Smooth muscle cell (in vitro differentiated cells): ENCODE measurements around the gene CNPY2. TPM values are rescaled to one million over a fixed set of nuclear protein-coding genes. Genes with fewer than 3 reads are reported as not detected.

Source experiments
- DNase-seq: peaks from one replicate; lab custom pipeline; 2025; ENCODE audit not compliant: unreplicated experiment; lab: John Stamatoyannopoulos, UW
- H2AFZ ChIP-seq: fragments of 200-600 bp; sonication (generic); 2 replicates; pipeline ENCODE4 v1.6.0; 2016; ENCODE audit warnings: antibody characterized with exemption, low read depth, mild to moderate bottlenecking
- H3F3A ChIP-seq: fragments of 200-600 bp; sonication (generic); 2 replicates; pipeline ENCODE4 v1.6.0; 2017; ENCODE audit warnings: antibody characterized with exemption, low read depth
- H3K27ac ChIP-seq: fragments of 200-600 bp; sonication (generic); 2 replicates; pipeline ENCODE4 v1.5.1; 2016; ENCODE audit warnings: low read depth, mild to moderate bottlenecking
- H3K27me3 ChIP-seq: fragments of 200-600 bp; sonication (generic); 2 replicates; pipeline ENCODE4 v1.6.1; 2016; ENCODE audit warnings: low read depth, mild to moderate bottlenecking
- H3K36me3 ChIP-seq: fragments of 200-600 bp; sonication (generic); 2 replicates; pipeline ENCODE4 v1.5.1; 2016; ENCODE audit warnings: low read depth
- H3K4me1 ChIP-seq: fragments of 200-600 bp; sonication (generic); 2 replicates; pipeline ENCODE4 v1.5.1; 2016; ENCODE audit warnings: low read depth
- H3K4me2 ChIP-seq: fragments of 200-600 bp; sonication (generic); 2 replicates; pipeline ENCODE4 v1.6.0; 2016; ENCODE audit warnings: mild to moderate bottlenecking
- H3K4me3 ChIP-seq: fragments of 200-600 bp; sonication (generic); 2 replicates; pipeline ENCODE4 v1.5.1; 2016; ENCODE audit warnings: mild to moderate bottlenecking
- H3K79me2 ChIP-seq: fragments of 200-600 bp; sonication (generic); 2 replicates; pipeline ENCODE4 v1.6.0; 2016; ENCODE audit warnings: low read depth, mild to moderate bottlenecking
- H3K9ac ChIP-seq: fragments of 200-600 bp; sonication (generic); 2 replicates; pipeline ENCODE4 v1.6.0; 2016; ENCODE audit warnings: low read depth
- H3K9me3 ChIP-seq: fragments of 200-600 bp; sonication (generic); replicated peaks from 2 replicates; pipeline ENCODE4 v1.5.1; 2016; ENCODE audit warnings: low read depth
- H4K20me1 ChIP-seq: fragments of 200-600 bp; sonication (generic); 2 replicates; pipeline ENCODE4 v1.6.0; 2016; ENCODE audit warnings: low read depth
- WGBS: methylation state at CpG from one replicate; pipeline ENCODE4 v1.1.7; 2016; ENCODE audit warnings: low lambda C conversion rate; 5-methylcytosine and 5-hydroxymethylcytosine counted together
- polyA plus RNA-seq: library from polyadenylated mRNA; unstranded; fragments of >200 nt; fragmentation: Nextera tagmentation; extraction: Ambion mirVana; gene quantifications from 2 replicates; pipeline ENCODE4 v1.2.1, GENCODE V29; 2016
- total RNA-seq: library from RNA; depleted of rRNA; stranded (reverse); fragments of >200 nt; gene quantifications from 2 replicates; pipeline ENCODE4 v1.2.3, GENCODE V29; 2014
- TF ChIP-seq, protein P1 (sequence below): fragments of 200-600 bp; sonication (generic); IDR thresholded peaks from 2 replicates; pipeline ENCODE4 v1.5.1; 2017; ENCODE audit warnings: borderline replicate concordance, mild to moderate bottlenecking, antibody characterized with exemption; ENCODE audit not compliant: insufficient read depth, poor library complexity, severe bottlenecking

Gene CNPY2
- total and polyA plus RNA-seq, 2 experiments from 2014 or later, result 147 to 334 TPM

DNA sequence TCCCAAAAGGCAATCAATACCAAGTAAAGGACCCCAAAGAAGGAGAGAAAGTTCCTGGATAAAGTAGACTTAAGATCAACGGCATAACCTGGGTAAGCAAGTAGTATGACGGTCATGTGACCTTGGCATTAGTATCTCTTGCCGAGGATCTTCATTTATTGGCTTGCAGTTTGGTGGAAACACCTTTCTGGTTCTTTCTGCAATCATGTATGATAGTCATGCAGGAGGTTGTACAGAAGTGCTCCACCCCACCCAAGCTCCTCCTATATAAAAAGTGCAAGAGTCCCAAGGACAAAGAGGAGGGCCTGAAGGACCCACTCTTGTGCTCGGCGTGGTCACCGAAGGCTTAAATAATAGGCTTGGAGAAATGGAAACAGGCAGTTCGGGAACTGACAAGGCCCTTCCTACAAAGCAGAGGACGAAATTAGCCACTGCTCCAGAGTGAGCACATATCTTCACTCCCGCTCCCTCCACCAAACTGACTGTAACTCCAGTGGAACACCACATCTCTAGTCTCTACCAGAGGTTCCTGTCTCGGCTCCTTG is 16.4 kb downstream of the CNPY2 start:
- Histone ChIP-seq H3K36me3 (no peaks in the 10 kb centered on the region), H3K27ac (peak overlapping the region; percentile 91), H3F3A (peaks cover 22% of the 10 kb centered on the region), H3K4me3 (peak overlapping the region; percentile 96), H3K9ac (peak overlapping the region; percentile 87), H4K20me1 (peaks cover 38% of the 10 kb centered on the region), H2AFZ (peak overlapping the region; percentile 52), H3K4me2 (peak overlapping the region; percentile 84), H3K9me3 (no peaks in the 10 kb centered on the region), H3K27me3 (no peaks in the 10 kb centered on the region), H3K79me2 (peaks cover 53% of the 10 kb centered on the region), H3K4me1 (peaks cover 16% of the 10 kb centered on the region)
- DNase-seq, result no peak
- 11% methylated on average over 10 of the region's 10 CpGs for WGBS
- TF ChIP-seq, protein P1, sequence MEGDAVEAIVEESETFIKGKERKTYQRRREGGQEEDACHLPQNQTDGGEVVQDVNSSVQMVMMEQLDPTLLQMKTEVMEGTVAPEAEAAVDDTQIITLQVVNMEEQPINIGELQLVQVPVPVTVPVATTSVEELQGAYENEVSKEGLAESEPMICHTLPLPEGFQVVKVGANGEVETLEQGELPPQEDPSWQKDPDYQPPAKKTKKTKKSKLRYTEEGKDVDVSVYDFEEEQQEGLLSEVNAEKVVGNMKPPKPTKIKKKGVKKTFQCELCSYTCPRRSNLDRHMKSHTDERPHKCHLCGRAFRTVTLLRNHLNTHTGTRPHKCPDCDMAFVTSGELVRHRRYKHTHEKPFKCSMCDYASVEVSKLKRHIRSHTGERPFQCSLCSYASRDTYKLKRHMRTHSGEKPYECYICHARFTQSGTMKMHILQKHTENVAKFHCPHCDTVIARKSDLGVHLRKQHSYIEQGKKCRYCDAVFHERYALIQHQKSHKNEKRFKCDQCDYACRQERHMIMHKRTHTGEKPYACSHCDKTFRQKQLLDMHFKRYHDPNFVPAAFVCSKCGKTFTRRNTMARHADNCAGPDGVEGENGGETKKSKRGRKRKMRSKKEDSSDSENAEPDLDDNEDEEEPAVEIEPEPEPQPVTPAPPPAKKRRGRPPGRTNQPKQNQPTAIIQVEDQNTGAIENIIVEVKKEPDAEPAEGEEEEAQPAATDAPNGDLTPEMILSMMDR, result no peak

DNA sequence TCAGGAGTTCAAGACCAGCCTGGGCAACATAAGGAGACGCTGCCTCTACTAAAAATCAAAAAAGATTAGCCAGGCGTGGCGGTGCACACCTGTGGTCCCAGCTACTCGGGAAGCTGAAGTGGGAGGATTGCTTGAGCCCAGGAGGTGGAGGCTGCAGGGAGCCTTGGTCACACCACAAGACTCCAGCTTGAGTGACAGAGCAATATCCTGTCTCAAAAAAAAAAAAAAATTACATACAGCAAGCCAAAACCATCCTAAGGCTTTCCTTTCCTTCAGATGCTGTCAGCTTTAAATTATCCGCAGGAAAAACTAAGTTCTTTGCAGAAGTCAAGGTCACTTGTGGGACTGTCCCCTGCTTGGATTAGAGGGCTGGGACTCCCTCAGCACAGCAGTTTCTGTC is 17.0 kb downstream of the CNPY2 start:
- H3K36me3 ChIP-seq, result no peaks in the 10 kb centered on the region
- peaks cover 22% of the 10 kb centered on the region for H3F3A ChIP-seq
- H3K4me3 ChIP-seq, result peak overlapping the region; percentile 96
- TF ChIP-seq, protein P1, result no peak
- DNase-seq, result no peak
- no peaks in the 10 kb centered on the region for H3K27me3 ChIP-seq
- H3K27ac ChIP-seq, result peak overlapping the region; percentile 91
- peaks cover 16% of the 10 kb centered on the region for H3K4me1 ChIP-seq
- peaks cover 44% of the 10 kb centered on the region for H4K20me1 ChIP-seq
- no peaks in the 10 kb centered on the region for H3K9me3 ChIP-seq
- H3K9ac ChIP-seq, result no peak overlapping the region
- H3K4me2 ChIP-seq, result peak overlapping the region; percentile 84
- 92% methylated on average over 5 of the region's 5 CpGs for WGBS
- peaks cover 59% of the 10 kb centered on the region for H3K79me2 ChIP-seq
- H2AFZ ChIP-seq, result no peak overlapping the region

DNA sequence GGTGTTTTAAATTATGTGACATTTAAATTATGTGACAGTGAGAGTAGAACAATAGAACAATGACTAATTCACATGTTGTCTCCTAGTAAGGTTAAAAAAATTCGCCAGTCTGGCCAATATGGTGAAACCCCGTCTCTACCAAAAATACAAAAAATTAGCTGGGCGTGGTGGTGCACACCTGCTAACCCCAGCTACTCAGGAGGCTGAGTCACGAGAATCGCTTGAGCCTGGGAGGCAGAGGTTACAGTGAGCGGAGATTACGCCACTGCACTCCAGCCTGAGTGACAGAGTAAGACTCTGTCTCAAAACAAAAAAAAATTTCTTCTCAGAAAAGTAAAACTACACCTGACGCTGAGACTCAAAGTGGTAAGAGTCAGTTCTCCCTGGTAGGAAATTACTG is 18.4 kb downstream of the CNPY2 start:
- H3K27me3 ChIP-seq, result no peaks in the 10 kb centered on the region

DNA sequence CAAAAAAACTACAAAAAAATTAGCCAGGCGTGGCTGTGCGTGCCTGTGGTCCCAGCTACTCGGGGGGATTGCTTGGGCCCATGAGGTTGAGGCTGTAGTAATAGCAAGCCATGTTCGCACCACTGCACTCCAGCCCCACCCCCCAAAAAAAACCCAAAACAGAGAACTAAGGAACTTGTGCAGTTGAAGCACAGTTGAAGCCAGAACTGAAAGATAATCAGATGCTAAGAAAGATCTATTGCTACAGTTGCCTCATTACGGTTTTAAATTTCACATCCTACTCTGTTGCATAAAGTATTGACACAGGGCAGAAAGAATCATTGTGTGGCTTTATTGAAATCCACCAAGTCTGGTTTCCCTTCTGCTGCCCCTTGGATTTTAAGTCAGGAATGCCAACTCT is 19.5 kb downstream of the CNPY2 start:
- H2AFZ ChIP-seq, result no peak overlapping the region
- no peak for DNase-seq
- H4K20me1 ChIP-seq, result peaks cover 68% of the 10 kb centered on the region
- TF ChIP-seq, protein P1, result no peak
- H3K9me3 ChIP-seq, result no peaks in the 10 kb centered on the region
- no peaks in the 10 kb centered on the region for H3K36me3 ChIP-seq
- H3K27me3 ChIP-seq, result no peaks in the 10 kb centered on the region
- WGBS, result 91% methylated on average over 5 of the region's 5 CpGs
- H3K4me1 ChIP-seq, result peaks cover 16% of the 10 kb centered on the region
- peaks cover 78% of the 10 kb centered on the region for H3K79me2 ChIP-seq
- H3K9ac ChIP-seq, result no peak overlapping the region
- H3F3A ChIP-seq, result peaks cover 8% of the 10 kb centered on the region
- no peak overlapping the region for H3K4me2 ChIP-seq
- no peak overlapping the region for H3K27ac ChIP-seq
- no peak overlapping the region for H3K4me3 ChIP-seq

More for the DNA sequence above, 18.4 kb downstream of the CNPY2 start:
- Histone ChIP-seq H3K9me3 (no peaks in the 10 kb centered on the region), H3F3A (peaks cover 15% of the 10 kb centered on the region), H3K4me2 (no peak overlapping the region), H3K36me3 (no peaks in the 10 kb centered on the region), H4K20me1 (peaks cover 57% of the 10 kb centered on the region), H3K4me3 (no peak overlapping the region), H3K79me2 (peaks cover 70% of the 10 kb centered on the region), H3K27ac (no peak overlapping the region), H3K9ac (no peak overlapping the region), H3K4me1 (peaks cover 16% of the 10 kb centered on the region), H2AFZ (no peak overlapping the region)
- TF ChIP-seq, protein P1, result no peak
- DNase-seq, result no peak
- WGBS, result 94% methylated on average over 8 of the region's 8 CpGs
